Hypothalamus (tissue), 51 donors: ENCODE measurements around the gene KRTAP12-1.
"Not testable (repeated sequence)": the region's sequence is repeated elsewhere in the genome, so short reads cannot be mapped to it uniquely, and the experiment has no call there.

ENCODE experiments used
- DNase-seq, 51 donors: peaks; one replicate each; lab custom pipeline; 2025; lab: John Stamatoyannopoulos, UW

Gene KRTAP12-1

DNA sequence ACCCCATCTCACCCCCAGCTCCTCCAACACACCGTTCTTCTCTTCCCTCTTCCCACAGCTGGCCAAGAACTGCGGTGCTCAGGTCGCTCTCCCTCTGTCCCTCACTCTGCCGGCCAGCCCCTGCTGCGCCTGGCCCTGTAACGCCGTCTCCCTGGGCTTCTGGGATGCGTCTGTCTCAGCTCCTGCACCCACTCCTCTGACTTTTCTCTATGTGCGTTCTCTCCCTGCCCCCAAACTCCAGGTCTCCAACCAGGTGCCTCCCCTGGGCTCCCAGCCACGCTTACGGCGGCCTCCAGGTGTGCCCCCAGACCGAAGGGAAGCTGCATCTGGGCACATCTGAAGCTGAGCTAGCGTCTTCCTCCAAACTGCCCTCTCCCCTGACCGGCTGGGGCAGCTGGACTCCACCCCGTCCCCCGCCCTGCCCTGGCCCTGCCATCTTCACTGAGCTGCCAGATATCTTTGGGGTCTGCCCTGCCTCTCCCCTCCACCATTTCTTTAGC lies 17.6 kb upstream of the KRTAP12-1 start:
- no peak for DNase-seq

DNA sequence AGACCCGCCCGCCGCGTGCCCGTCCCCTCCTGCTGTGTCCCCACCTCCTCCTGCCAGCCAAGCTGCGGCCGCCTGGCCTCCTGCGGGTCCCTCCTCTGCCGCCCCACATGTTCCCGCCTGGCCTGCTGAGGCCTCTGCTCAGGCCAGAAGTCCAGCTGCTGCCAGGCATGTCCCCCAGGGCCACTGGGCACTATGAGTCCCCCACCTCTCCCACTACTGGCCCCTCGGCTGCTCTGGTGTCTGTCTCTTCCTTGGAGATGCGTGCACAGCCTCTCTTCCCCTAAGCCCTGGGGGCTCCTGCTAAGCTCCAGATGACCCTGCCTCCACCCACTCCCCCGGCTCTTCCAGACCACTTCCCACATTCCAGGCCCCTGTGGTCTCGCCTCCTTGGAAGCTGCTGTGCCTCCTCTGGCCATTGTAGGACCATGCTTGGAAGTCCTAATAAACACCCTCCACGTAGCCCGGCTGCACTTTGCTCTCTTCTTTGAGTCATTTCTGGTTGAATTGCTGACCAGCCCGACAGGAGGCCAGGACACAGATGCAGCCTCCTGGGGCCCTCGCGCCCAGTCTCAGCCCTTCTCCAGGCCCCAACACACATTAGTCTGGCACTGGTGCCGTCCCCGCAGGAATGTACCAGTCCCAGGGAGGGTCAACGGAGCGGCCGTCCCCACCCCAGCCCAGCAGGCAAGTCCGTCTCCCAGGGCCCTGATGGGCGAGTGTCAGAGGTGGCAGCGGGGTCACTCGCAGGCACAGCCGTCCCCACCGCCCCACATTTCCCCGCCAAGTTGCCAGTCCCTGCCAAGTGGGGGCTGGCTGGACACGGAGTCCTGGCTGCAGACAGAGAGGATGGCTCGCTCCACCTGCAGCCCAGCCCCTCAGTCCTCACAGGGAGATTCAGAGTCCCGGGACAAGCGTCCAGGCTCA lies 16.1 kb upstream of the KRTAP12-1 start:
- no peak for DNase-seq

DNA sequence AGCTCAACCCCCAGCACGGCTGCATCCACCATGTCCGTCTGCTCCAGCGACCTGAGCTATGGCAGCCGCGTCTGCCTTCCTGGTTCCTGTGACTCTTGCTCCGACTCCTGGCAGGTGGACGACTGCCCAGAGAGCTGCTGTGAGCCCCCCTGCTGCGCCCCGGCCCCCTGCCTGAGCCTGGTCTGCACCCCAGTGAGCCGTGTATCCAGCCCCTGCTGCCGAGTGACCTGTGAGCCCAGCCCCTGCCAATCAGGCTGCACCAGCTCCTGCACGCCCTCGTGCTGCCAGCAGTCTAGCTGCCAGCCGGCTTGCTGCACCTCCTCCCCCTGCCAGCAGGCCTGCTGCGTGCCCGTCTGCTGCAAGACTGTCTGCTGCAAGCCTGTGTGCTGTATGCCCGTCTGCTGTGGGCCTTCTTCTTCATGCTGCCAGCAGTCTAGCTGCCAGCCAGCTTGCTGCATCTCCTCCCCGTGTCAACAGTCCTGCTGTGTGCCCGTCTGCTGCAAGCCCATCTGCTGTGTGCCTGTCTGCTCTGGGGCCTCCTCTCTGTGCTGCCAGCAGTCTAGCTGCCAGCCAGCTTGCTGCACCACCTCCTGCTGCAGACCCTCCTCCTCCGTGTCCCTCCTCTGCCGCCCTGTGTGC lies 15.3 kb upstream of the KRTAP12-1 start, which contains the start of gene KRTAP10-12:
TSS of gene KRTAP10-12 (plus strand) at position 1 of the 639 bp plus-strand sequence. CDS start at position 31, 30 bp downstream.
- not testable (repeated sequence) for DNase-seq

DNA sequence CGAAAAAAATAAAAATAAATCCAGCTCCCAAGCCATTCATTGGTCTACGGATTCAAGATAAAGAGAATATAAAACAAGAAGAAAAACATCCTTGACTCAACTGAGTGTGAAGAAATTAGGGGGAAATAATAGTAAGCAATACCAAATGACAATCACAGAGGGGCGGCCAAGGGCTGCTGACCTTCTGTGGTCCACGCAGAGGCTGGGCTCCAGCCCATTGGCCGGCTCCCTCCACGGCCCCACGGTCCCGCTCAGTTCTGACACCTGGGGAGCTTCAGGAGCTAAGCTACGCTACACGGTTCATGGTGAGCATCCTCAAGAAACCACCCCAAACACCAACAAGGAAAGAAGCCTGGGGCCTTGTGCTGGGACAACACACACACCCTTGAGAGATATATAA lies 14.6 kb upstream of the KRTAP12-1 start:
- DNase-seq: no peak

DNA sequence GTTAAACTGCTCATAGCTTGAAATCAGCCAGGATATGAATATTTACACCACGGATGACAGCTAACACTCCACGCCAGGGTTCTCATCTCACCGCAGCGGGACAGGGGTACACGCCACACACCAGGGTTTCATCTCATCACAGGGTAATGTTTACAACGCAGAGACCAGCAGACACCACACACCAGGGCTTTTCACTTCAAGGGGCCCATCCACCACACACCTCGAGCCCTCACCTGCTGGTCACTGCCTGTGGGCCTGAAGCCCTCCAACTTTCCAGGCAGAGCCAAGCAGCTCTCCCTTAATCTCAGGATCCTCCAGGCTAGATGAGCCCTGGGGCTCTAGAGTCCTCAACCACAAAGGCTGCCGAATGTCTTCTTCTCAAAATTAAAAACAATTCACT lies 13.7 kb upstream of the KRTAP12-1 start:
- DNase-seq: no peak

DNA sequence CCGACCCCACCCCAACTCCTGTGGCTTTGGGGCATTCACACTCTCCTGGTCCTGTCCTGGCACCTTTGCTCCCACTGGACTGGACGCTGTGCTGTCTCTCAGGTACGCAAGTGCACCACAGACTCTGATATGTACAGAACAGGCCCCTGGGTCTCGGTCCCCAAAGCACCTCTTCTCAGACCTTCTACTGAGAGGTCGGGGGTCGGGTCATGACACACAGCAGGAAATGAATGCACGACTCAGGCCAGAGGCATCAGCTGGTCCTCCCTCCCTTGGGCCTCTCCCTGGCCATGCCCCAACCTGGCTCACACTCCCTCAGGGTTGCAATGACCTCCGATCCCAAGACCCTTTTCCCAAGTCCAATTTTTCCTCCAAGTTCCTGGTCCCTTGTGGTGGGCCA lies 13.2 kb upstream of the KRTAP12-1 start:
- no peak for DNase-seq

DNA sequence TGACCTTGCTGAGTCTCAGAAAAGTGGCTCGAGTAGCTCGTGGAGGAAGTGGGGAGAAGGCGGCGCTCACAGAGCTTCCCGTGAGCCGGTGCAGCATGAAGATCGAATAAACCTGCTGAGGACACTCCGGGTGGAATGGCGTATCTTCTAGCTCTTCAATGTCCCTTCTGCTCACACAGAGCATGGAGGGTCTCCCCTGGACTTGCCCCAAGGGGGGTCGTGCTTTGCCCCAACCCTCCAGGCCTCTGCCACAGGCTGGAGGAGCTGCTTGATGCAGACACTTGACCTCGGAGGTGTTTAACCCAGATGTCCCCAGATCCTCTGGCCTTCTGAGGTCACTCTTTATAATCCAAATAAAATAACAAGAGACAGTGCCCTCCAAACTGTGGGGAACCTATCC lies 12.8 kb upstream of the KRTAP12-1 start:
- DNase-seq: no peak

DNA sequence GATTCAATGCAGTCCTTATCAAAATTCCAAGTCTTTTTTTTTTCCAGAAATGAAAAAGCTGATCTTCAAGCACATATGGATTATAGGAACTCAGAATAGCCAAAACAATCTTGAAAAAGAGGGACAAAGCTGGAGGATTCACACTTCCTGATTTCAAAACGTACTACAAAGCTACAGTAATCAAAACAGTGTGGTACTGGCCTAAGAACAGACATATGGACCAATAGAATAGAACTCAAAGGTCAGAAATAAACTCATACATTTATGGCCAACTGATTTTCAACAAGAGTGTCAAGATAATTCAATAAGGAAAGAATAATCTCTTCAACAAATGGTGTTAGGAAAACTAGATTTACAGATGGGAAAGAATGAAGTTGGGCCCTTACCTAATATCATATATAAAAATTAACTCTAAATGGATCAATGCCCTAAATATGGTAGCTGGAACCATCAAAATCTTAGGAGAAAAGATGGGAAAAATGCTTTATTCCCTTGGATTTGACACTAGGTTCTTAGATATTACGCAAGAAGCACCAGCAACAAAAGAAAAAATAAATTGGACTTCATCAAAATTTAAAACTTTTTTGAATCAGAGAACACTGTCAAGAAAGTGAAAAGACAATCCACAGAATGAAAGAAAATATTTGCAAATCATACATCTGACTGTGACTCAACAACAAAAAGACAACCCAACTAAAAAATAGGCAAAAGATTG lies 11.0 kb upstream of the KRTAP12-1 start:
- DNase-seq: no peak

DNA sequence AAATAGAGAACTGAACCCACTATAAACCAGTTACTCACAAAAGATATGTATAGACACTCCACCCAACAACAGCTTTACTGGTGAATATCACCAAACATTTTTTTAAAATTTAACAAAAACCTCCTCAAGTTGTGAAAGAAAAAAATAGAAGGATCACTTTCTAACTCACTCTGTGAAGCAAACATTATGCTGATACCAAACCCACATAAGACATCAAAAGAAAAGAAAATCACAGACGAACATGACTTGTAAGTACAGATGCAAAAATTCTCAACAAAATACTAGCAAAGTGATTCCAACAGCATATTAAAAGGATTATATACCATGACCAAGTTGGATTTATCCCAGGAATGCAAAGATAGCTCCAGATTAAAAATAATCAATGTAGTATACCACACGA lies 9.7 kb upstream of the KRTAP12-1 start:
- DNase-seq: no peak

DNA sequence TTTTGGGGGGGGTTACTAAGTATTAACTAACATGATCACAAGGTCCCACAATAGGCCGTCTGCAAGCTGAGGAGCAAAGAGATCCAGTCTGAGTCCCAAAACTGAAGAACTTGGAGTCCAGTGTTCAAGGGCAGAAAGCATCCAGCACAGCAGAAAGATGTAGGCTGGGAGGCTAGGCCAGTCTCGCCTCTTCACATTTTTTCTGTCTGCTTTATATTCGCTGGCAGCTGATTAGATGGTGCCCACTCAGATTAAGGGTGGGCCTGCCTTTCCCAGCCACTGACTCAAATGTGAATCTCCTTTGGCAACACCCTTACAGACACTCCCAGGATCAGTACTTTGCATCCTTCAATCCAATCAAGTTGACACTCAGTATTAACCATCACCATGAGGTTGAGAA lies 7.8 kb upstream of the KRTAP12-1 start:
- DNase-seq: not testable (repeated sequence)

DNA sequence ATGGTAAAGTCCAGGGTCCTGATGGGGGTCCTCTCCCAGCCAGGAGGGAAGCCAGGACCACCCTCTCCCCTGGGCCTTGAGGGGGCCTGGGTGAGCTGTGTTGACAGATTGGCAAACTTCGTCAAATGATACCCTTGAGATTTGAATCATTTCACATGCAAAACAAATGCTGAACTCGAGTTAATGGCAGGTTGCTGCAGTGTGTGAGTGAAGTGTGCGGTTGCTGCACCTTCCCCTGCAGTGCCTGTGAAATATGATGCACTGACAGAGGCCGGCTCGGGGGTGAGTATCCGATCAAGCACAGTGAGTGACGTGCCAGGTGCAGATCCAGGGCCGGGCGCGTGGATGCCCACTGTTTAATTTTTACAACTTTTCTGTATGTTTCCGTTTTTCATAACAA lies 5.7 kb upstream of the KRTAP12-1 start:
- no peak for DNase-seq

DNA sequence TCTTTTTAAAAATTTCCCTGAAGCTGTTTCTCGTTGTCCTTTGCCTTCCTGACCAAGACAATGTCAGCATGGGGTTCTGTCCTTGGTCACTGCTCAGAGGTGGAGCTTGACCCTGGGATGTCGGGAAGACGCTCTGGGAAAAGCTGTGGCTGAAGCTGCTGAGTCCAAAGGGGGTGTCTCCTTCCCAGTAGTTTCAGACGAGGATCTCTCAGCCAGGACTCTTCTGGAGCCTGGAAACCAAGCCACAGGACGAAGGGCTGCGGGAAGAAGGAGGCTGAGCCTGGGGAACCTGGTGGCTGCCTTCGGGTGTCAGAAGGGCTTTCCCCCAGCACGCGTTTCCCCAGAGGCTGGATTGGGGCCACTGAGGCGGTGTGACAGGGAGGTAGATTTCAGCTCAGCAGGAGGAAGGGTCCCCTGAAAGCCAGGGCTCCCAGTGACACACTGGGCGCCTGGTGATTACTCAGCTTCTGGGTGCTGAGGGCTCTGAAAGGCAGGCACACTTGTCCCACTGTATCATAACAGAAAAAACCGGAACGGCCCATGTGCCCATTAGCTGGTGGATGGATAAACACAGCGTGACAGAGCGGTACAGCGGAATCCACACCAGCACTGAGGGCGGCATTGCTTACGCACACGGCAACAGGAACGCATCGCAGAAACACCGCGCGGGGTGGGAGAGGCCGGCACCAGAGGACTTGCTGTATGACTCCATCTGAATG lies 5.0 kb upstream of the KRTAP12-1 start:
- no peak for DNase-seq

DNA sequence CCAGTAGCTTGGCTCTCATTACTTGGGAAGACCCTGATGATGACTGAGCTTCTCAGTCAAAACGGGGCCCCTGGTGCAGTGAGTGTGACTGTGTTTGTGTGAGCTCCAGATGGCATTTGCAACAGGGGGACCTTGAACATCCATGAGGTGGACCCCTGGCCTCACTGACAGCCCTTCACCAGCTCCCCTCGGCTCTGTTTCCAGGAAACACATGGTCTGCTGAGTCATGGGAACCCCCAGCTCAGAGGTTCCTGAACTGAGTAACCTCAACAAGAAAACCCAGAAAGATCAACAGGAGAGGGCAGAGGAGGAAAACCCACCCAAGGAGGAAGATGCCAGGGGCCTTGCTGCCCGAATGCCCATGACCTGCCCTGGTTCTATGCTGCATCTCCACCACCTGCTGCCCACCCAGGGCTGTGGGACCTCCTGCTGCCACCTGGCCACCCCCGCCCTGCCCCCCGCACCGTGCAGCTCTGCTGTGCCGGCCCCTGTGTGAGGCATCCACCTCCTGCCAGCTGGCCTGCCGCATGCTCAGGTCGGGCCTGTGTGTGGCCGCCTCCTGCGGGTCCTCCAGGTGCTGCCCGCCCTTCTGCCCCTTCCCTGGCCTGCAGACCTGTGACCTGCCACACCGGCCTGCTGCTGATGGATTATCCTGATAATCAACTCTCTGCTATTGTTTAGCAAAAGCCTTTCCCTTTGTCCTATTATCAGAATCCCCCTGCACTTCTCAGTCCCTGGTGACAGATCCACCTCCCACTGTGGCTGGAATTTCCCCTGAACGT lies 4.2 kb upstream of the KRTAP12-1 start:
- DNase-seq: no peak

DNA sequence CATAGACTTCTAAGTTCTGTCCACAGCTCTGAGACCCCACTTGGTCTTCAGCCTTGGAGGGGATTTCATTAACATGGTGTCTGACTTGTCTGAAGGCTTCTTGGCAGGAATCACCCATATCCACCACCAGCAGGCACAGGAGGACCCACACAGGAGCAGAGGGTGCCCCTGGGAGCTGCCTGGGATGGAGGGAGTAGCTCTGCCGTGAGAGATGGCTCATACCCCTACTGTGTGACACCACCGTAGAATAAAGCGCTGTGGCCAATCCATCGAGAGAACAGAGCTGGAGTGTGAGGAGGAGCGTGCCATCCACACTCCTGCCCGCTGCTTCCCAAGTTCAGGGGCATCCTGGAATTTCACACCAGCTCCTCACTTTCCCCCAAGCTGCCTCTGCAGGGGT lies 3.1 kb upstream of the KRTAP12-1 start:
- DNase-seq: not testable (repeated sequence)

DNA sequence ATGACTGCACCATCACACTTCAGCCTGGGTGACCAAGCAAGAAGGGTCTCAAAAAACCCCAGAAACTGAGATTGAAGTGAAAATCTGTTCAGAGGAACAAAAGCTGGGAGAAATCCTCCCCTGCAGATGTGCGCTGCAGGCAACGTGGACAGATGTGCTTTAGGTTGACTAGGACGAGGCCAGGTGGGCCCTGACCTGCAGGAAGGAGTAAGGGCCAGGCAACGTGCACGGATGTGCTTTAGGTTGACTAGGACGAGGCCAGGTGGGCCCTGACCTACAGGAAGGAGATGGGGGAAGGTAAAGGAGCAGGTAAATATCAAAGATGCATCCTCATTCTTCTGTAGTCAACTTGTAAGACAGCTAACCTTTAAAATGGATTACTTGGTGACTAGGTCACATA lies 2.5 kb upstream of the KRTAP12-1 start:
- no peak for DNase-seq

DNA sequence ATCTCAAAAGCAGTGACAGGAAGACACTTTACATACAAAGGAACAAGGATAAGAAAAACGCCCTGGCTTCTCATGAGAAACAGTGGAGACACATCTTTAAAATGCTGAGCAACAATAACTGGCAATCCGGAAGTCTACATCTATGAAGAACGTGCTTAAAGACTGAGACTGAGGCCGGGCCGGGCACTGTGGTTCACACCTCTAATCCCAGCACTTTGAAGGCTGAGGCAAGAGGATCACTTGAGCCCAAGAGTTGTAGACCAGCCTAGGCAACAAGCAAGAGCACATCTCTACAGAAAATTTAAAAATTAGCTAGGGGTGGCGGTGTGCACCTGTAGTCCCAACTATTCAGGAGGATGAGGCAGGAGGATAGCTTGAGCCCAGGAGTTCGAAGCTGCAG lies 2.1 kb upstream of the KRTAP12-1 start:
- no peak for DNase-seq

DNA sequence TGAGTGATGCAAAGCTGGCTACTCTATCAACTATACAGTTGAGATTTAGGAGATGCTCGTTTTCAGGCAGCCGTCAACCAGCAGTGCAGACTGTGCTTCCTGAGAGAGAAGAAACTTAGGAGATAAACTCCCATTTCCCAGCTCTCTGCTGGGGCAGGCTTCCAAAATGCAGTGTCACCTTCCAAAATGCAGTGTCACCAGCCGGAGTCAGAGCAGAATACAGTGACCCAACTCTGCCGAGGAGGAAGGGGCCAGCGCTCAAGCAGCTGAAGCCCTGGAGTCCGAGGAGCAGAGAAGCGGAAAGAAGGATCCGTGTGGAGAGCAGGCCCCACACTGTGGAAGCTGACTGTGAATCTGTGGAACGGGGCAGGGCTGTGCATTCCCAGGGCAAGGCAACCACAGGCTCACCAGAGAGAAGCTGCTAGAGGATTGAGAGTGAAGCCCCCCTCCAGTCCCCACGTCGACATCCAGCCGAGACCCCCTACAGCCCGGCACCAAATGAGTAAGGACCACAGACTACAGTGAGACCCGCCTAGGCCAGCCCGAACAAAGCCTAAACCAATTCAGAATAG lies 703 bp upstream of the KRTAP12-1 start:
- no peak for DNase-seq

DNA sequence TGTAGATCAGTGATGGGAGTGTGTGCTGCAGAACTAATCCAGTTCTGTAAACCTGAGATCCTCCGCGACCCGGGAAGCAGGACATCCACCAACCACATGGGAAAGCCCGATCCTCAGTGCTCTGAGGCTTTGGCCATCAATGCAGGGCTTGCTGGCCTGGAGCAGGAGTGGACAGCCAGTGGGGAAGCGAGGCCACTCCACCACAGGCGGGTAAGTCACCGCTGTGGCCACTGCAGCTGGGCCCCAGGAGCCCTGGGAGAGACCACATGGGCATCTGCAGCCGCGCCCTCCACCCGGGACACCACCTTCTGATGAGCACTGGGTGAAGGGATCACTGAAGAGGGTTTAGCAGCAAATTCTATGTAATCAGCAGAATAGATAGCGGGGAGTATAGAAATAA lies 811 bp downstream of the KRTAP12-1 start:
- no peak for DNase-seq

DNA sequence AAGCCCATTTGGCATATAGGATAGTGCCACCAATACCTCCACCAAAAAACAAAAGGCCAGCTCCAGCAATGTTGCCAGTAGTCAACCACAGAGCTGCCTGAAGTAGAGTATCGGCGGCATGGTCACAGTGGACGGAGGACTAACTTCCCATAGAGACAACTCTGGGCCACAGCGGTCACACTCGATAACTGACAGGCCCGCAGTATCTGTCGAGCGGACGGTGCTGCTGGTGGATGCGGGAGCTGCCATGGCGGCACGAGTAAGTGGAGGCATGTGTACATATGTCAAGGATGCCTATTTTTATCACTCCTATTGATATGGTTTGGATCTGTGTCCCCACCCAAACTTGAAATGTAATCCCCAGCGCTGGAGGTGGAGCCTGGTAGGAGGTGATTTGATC lies 4.1 kb downstream of the KRTAP12-1 start:
- no peak for DNase-seq
